GM12874 (cell line): Measurements from ENCODE around the gene CACNA1C.

Experiments used
- TF ChIP-seq, protein P1 (sequence below): IDR thresholded peaks from 2 replicates; pipeline ENCODE4 v1.5.1; 2011; ENCODE audit warnings: low read depth, mild to moderate bottlenecking, control low read depth, low read length, moderate library complexity; ENCODE audit not compliant: insufficient read depth

The CACNA1C gene

GRCh38 chr12:2346416-2346815 is 293.6 kb downstream of the CACNA1C start:
- TF ChIP-seq, protein P1, sequence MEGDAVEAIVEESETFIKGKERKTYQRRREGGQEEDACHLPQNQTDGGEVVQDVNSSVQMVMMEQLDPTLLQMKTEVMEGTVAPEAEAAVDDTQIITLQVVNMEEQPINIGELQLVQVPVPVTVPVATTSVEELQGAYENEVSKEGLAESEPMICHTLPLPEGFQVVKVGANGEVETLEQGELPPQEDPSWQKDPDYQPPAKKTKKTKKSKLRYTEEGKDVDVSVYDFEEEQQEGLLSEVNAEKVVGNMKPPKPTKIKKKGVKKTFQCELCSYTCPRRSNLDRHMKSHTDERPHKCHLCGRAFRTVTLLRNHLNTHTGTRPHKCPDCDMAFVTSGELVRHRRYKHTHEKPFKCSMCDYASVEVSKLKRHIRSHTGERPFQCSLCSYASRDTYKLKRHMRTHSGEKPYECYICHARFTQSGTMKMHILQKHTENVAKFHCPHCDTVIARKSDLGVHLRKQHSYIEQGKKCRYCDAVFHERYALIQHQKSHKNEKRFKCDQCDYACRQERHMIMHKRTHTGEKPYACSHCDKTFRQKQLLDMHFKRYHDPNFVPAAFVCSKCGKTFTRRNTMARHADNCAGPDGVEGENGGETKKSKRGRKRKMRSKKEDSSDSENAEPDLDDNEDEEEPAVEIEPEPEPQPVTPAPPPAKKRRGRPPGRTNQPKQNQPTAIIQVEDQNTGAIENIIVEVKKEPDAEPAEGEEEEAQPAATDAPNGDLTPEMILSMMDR: no peak

GRCh38 chr12:2347137-2347843 is 294.5 kb downstream of the CACNA1C start:
- TF ChIP-seq, protein P1: no peak

- TF ChIP-seq, protein P1: no peak
Measured at GRCh38 chr12:2347844-2348481, 295.2 kb downstream of the CACNA1C start.

GRCh38 chr12:2348482-2348852 is 295.7 kb downstream of the CACNA1C start:
- TF ChIP-seq, protein P1: no peak

DNA sequence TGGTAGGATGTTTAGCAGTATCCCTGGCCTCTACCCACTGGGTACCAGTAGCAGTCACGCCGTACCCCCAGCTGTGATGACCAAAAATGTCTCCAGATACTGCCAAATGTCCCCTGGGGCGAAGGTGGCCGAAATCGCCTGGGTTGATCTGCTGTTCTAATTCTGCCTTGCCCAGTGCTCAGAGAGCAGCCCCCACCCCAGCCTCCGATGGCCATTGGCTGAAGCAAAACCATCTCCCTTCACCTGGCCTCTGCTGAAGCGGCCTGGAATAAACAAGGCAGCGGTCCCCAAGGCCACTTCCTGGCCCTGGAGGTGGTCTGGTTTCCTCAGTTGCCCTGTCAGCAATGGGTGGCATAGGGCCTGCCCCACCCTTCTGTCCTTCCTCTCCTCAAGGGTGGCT is 298.4 kb downstream of the CACNA1C start:
- TF ChIP-seq, protein P1: no peak

GRCh38 chr12:2352203-2352602 is 299.4 kb downstream of the CACNA1C start:
- TF ChIP-seq, protein P1: no peak

DNA sequence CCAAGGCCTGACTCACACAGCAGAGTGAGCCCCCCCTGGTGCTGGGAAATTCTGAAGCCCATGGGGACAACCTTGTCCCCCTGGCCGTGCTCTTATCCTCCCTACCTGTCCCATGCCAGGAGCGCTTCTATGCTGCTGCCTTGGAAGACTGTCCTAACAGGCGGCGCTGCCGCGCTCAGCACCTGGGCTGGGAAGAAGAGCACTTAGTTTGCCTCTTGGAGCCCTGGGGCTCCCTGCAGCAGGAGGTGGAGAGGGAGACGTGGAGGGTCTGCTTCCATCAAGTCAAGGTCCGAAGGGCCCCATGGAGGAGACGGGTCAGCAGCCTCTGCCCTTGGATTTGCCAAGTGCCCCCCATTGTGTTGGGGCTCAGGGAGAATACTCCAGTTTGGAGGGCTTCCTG is 300.5 kb downstream of the CACNA1C start:
- TF ChIP-seq, protein P1: no peak
